Gastroesophageal sphincter (tissue), 4 donors: ENCODE results near the gene CDKL1. TPM values are rescaled to one million over a fixed set of nuclear protein-coding genes. Genes with fewer than 3 reads are reported as not detected.

ENCODE experiments used
- ATAC-seq: fragments of 150-250 bp; one replicate; pipeline ENCODE4 v1.9.1; 2016; ENCODE audit warnings: mild to moderate bottlenecking, moderate library complexity
- H3K27ac ChIP-seq, 4 donors: fragments of 200-600 bp; sonication (generic) in 3 of 4; 1 replicate in 3 of 4; 2 replicates in 1 of 4; pipeline ENCODE4 v1.5.1; 2016 to 2019
- H3K27me3 ChIP-seq: fragments of 200-600 bp; sonication (generic); one replicate; pipeline ENCODE4 v1.5.1; 2019
- H3K36me3 ChIP-seq, 2 donors: fragments of 200-600 bp; sonication (generic); one replicate each; pipeline ENCODE4 v1.5.1; 2019; ENCODE audit warnings: control low read depth in 1 of 2
- H3K4me1 ChIP-seq, 3 donors: fragments of 200-600 bp; sonication (generic); 1 replicate in 2 of 3; 2 replicates in 1 of 3; pipeline ENCODE4 v1.5.1; 2016 to 2019; ENCODE audit warnings: control low read depth in 2 of 3
- H3K4me3 ChIP-seq, 2 donors: fragments of 200-600 bp; sonication (generic); one replicate each; pipeline ENCODE4 v1.5.1; 2019; ENCODE audit warnings: mild to moderate bottlenecking in 1 of 2, moderate library complexity in 1 of 2
- H3K9me3 ChIP-seq, 3 donors: fragments of 200-600 bp; sonication (generic); one replicate each; pipeline ENCODE4 v1.5.1; 2017 to 2019; ENCODE audit warnings: control low read depth in 2 of 3
- CTCF ChIP-seq, 4 experiments: fragments of 200-600 bp in 2 of 4; fragments of 450-650 bp in 2 of 4; sonication (generic) in 1 of 4; IDR thresholded peaks; one replicate each; pipeline ENCODE4 v1.5.1; 2017 to 2019; ENCODE audit warnings: antibody characterized with exemption in 4 of 4, mild to moderate bottlenecking in 2 of 4, moderate library complexity in 2 of 4
- EP300 ChIP-seq: sonication (generic); formaldehyde crosslinking; IDR thresholded peaks from one replicate; pipeline ENCODE4 v1.6.1; 2017; ENCODE audit warnings: antibody characterized with exemption, mild to moderate bottlenecking
- POLR2A ChIP-seq, 2 donors: fragments of 450-650 bp; IDR thresholded peaks; one replicate each; pipeline ENCODE4 v1.6.1; 2017; ENCODE audit warnings: antibody characterized with exemption in 2 of 2, mild to moderate bottlenecking in 2 of 2, moderate library complexity in 1 of 2
- POLR2AphosphoS5 ChIP-seq: sonication (generic); formaldehyde crosslinking; IDR thresholded peaks from one replicate; pipeline ENCODE4 v1.6.1; 2017; ENCODE audit warnings: antibody characterized with exemption
- WGBS, 2 donors: methylation state at CpG; one replicate each; pipeline ENCODE4 v1.1.5; 2018; ENCODE audit warnings: low coverage in 1 of 2; 5-methylcytosine and 5-hydroxymethylcytosine counted together
- total RNA-seq, 4 donors: library from RNA; depleted of rRNA; stranded (reverse); fragments of >200 nt; gene quantifications; one replicate each; pipeline ENCODE4 v1.1.0, GENCODE V29; 2016

CDKL1 gene
- total RNA-seq, 4 donors from 2014 or later = 4.2 to 10.3 (median 6.2) TPM

GRCh38 chr14:50381823-50382287 is 14.8 kb downstream of the CDKL1 start:
- H3K27me3 ChIP-seq = no peaks in the 10 kb centered on the region
- H3K4me1 ChIP-seq = no peaks in the 10 kb centered on the region
- WGBS, 2 donors = 90 to 91% methylated on average over 14 of the region's 14 CpGs
- peaks cover 0 to 5% of the 10 kb centered on the region in 2 donors for H3K36me3 ChIP-seq
- H3K4me3 ChIP-seq = no peak overlapping the region
- TF ChIP-seq EP300 (no peak), CTCF (IDR thresholded peaks at IDR 0.05) (no peak), POLR2AphosphoS5 (no peak), POLR2A (IDR thresholded peaks at IDR 0.05) (no peak)
- ATAC-seq = no peak
- no peak overlapping the region for H3K27ac ChIP-seq
- no peaks in the 10 kb centered on the region for H3K9me3 ChIP-seq

- H3K27ac ChIP-seq = no peak overlapping the region
- H3K4me1 ChIP-seq = no peaks in the 10 kb centered on the region
- H3K27me3 ChIP-seq = no peaks in the 10 kb centered on the region
- ATAC-seq = no peak
- TF ChIP-seq EP300 (no peak), CTCF (IDR thresholded peaks at IDR 0.05) (no peak), POLR2A (IDR thresholded peaks at IDR 0.05) (no peak), POLR2AphosphoS5 (no peak)
- H3K9me3 ChIP-seq = no peaks in the 10 kb centered on the region
- WGBS, 2 donors = 71 to 83% methylated on average over 1 of the region's 1 CpG
- no peak overlapping the region for H3K4me3 ChIP-seq
- H3K36me3 ChIP-seq = peaks cover 0 to 5% of the 10 kb centered on the region in 2 donors
Observed at GRCh38 chr14:50381008-50381407, 15.7 kb downstream of the CDKL1 start.

GRCh38 chr14:50380455-50380854 is 16.2 kb downstream of the CDKL1 start:
- no peak overlapping the region for H3K27ac ChIP-seq
- H3K4me3 ChIP-seq = no peak overlapping the region
- no peaks in the 10 kb centered on the region for H3K27me3 ChIP-seq
- peaks cover 0 to 5% of the 10 kb centered on the region in 2 donors for H3K36me3 ChIP-seq
- TF ChIP-seq CTCF (IDR thresholded peaks at IDR 0.05) (no peak), EP300 (no peak), POLR2AphosphoS5 (no peak), POLR2A (IDR thresholded peaks at IDR 0.05) (no peak)
- H3K9me3 ChIP-seq = no peaks in the 10 kb centered on the region
- no CpG with 5 or more reads among the region's 1 CpG for WGBS, 2 donors
- ATAC-seq = no peak
- no peaks in the 10 kb centered on the region for H3K4me1 ChIP-seq

- no peak for ATAC-seq
- no peaks in the 10 kb centered on the region for H3K4me1 ChIP-seq
Observed at GRCh38 chr14:50379563-50379962, 17.1 kb downstream of the CDKL1 start.

More at GRCh38 chr14:50379563-50379962, 17.1 kb downstream of the CDKL1 start:
- H3K4me3 ChIP-seq = no peak overlapping the region
- no peaks in the 10 kb centered on the region for H3K27me3 ChIP-seq
- 87 to 100% methylated on average over 1 to 2 of the region's 2 CpGs for WGBS, 2 donors
- peaks cover 0 to 5% of the 10 kb centered on the region in 2 donors for H3K36me3 ChIP-seq
- H3K27ac ChIP-seq = no peak overlapping the region
- TF ChIP-seq CTCF (IDR thresholded peaks at IDR 0.05) (no peak), POLR2AphosphoS5 (no peak)
- no peaks in the 10 kb centered on the region for H3K9me3 ChIP-seq
